Activated CD4-positive, alpha-beta T cell treated with anti-CD3 and anti-CD28 coated beads, Interleukin-2, amount 10 ng/mL, durations not matched to agents 7 days and 5 days (primary cell): ENCODE measurements around the gene ATP12A. TPM values are rescaled to one million over a fixed set of nuclear protein-coding genes. Genes with fewer than 3 reads are reported as not detected.
A peak's percentile ranks its signal among the peaks of the same experiment; 100 is the strongest.

Source experiments
- CTCF ChIA-PET: fragments of 350-600 bp; sonication (Branson Sonifier 250); formaldehyde crosslinking; loops from one replicate; lab custom pipeline; 2021; ENCODE audit warnings: antibody characterized with exemption; lab: Charles Lee
- POLR2A ChIA-PET: fragments of 350-600 bp; sonication (Branson Sonifier 250); formaldehyde crosslinking; loops from one replicate; lab custom pipeline; 2021; ENCODE audit warnings: antibody characterized with exemption; lab: Charles Lee
- DNase-seq: peaks from one replicate; pipeline ENCODE4 v3.0.0-alpha.2; 2020
- H3K27ac Mint-ChIP-seq: one replicate; pipeline ENCODE4 v1.8.0; 2021; ENCODE audit warnings: mild to moderate bottlenecking, moderate library complexity, mixed read lengths
- H3K27me3 Mint-ChIP-seq: one replicate; pipeline ENCODE4 v1.8.0; 2021; ENCODE audit warnings: mixed read lengths
- H3K36me3 Mint-ChIP-seq: one replicate; pipeline ENCODE4 v1.8.0; 2021; ENCODE audit warnings: low read depth, mixed read lengths
- H3K4me1 Mint-ChIP-seq: one replicate; pipeline ENCODE4 v1.8.0; 2021; ENCODE audit warnings: mixed read lengths
- H3K4me3 Mint-ChIP-seq: one replicate; pipeline ENCODE4 v1.8.0; 2021; ENCODE audit warnings: mild to moderate bottlenecking, moderate library complexity, mixed read lengths
- H3K9me3 Mint-ChIP-seq: one replicate; pipeline ENCODE4 v1.8.0; 2021; ENCODE audit warnings: mixed read lengths
- total RNA-seq, 2 experiments: library from RNA; stranded (reverse); gene quantifications; one replicate each; pipeline ENCODE4 v1.2.3, GENCODE V29; 2021

The ATP12A gene
- total RNA-seq, 2 experiments from 2014 or later: 0.27 TPM

- ChIA-PET POLR2A (no interaction called here), CTCF (interaction anchor here (0.5 to 1.7 kb wide), 4 partner anchors 10 to 1326 kb away, joined by 3 to 5 read pairs (median 4); no protein-coding TSS in a partner anchor)
- Mint-ChIP-seq H3K27ac (no peak overlapping the region), H3K9me3 (no peaks in the 10 kb centered on the region), H3K4me3 (no peak overlapping the region), H3K36me3 (no peaks in the 10 kb centered on the region), H3K4me1 (peaks cover 10% of the 10 kb centered on the region), H3K27me3 (peaks cover 12% of the 10 kb centered on the region)
- DNase-seq: no peak
These were observed 11.1 kb upstream of the ATP12A start for GRCh38 chr13:24668955-24669582.

GRCh38 chr13:24670174-24670573, 10.0 kb upstream of the ATP12A start:
- Mint-ChIP-seq H3K27ac (no peak overlapping the region), H3K9me3 (no peaks in the 10 kb centered on the region), H3K27me3 (peaks cover 12% of the 10 kb centered on the region), H3K4me1 (peaks cover 10% of the 10 kb centered on the region), H3K4me3 (no peak overlapping the region), H3K36me3 (no peaks in the 10 kb centered on the region)
- CTCF ChIA-PET: interaction anchor here (1.7 kb wide), 1 partner anchor 11 kb away, joined by 4 read pairs; no protein-coding TSS in a partner anchor
- no peak for DNase-seq
- POLR2A ChIA-PET: no interaction called here

- no peak overlapping the region for H3K4me3 Mint-ChIP-seq
- ChIA-PET POLR2A (no interaction called here), CTCF (interaction anchor here (1.7 kb wide), 1 partner anchor 12 kb away, joined by 4 read pairs; no protein-coding TSS in a partner anchor)
- H3K36me3 Mint-ChIP-seq: no peaks in the 10 kb centered on the region
- peaks cover 12% of the 10 kb centered on the region for H3K27me3 Mint-ChIP-seq
- H3K27ac Mint-ChIP-seq: no peak overlapping the region
- no peak for DNase-seq
- H3K4me1 Mint-ChIP-seq: peaks cover 10% of the 10 kb centered on the region
- no peaks in the 10 kb centered on the region for H3K9me3 Mint-ChIP-seq
These were observed 9.2 kb upstream of the ATP12A start for GRCh38 chr13:24670961-24671381.

- ChIA-PET CTCF (interaction anchor here (0.7 to 1.1 kb wide), 3 partner anchors 9 to 705 kb away, joined by 3 to 4 read pairs (median 4); partner anchors contain the start of gene ATP12A), POLR2A (no interaction called here)
- H3K4me1 Mint-ChIP-seq: peaks cover 10% of the 10 kb centered on the region
- DNase-seq: peak; percentile 29
- H3K27ac Mint-ChIP-seq: no peak overlapping the region
- H3K27me3 Mint-ChIP-seq: peaks cover 12% of the 10 kb centered on the region
- H3K9me3 Mint-ChIP-seq: no peaks in the 10 kb centered on the region
- H3K4me3 Mint-ChIP-seq: no peak overlapping the region
- H3K36me3 Mint-ChIP-seq: no peaks in the 10 kb centered on the region
These were observed 8.7 kb upstream of the ATP12A start for GRCh38 chr13:24671386-24672113.

- peaks cover 13% of the 10 kb centered on the region for H3K27me3 Mint-ChIP-seq
- DNase-seq: no peak
- POLR2A ChIA-PET: no interaction called here
- no peak overlapping the region for H3K27ac Mint-ChIP-seq
- no peak overlapping the region for H3K4me3 Mint-ChIP-seq
- peaks cover 10% of the 10 kb centered on the region for H3K4me1 Mint-ChIP-seq
- no peaks in the 10 kb centered on the region for H3K9me3 Mint-ChIP-seq
- CTCF ChIA-PET: interaction anchor here (0.7 to 1.4 kb wide), 6 partner anchors 8 to 704 kb away, joined by 3 to 5 read pairs (median 4); partner anchors contain the start of gene ATP12A
- no peaks in the 10 kb centered on the region for H3K36me3 Mint-ChIP-seq
These were observed 7.8 kb upstream of the ATP12A start for GRCh38 chr13:24672141-24673132.

- no peak overlapping the region for H3K4me3 Mint-ChIP-seq
- no peaks in the 10 kb centered on the region for H3K9me3 Mint-ChIP-seq
- peaks cover 28% of the 10 kb centered on the region for H3K27me3 Mint-ChIP-seq
- ChIA-PET CTCF (interaction anchor here (0.5 to 1.3 kb wide), 2 partner anchors 9 to 36 kb away, joined by 3 read pairs; no protein-coding TSS in a partner anchor), POLR2A (no interaction called here)
- no peaks in the 10 kb centered on the region for H3K36me3 Mint-ChIP-seq
- no peak overlapping the region for H3K27ac Mint-ChIP-seq
- H3K4me1 Mint-ChIP-seq: peaks cover 10% of the 10 kb centered on the region
- DNase-seq: no peak
These were observed 4.2 kb upstream of the ATP12A start for GRCh38 chr13:24675806-24676570.

GRCh38 chr13:24678151-24678550, 2.1 kb upstream of the ATP12A start:
- H3K36me3 Mint-ChIP-seq: no peaks in the 10 kb centered on the region
- no peak overlapping the region for H3K27ac Mint-ChIP-seq
- H3K4me3 Mint-ChIP-seq: no peak overlapping the region
- no peaks in the 10 kb centered on the region for H3K9me3 Mint-ChIP-seq
- no peak for DNase-seq
- CTCF ChIA-PET: interaction anchor here (0.6 to 1.4 kb wide), 3 partner anchors 8 to 20 kb away, joined by 4 read pairs; no protein-coding TSS in a partner anchor
- POLR2A ChIA-PET: no interaction called here
- H3K27me3 Mint-ChIP-seq: peaks cover 35% of the 10 kb centered on the region
- H3K4me1 Mint-ChIP-seq: peaks cover 5% of the 10 kb centered on the region

- CTCF ChIA-PET: interaction anchor here (1.8 kb wide), 1 partner anchor 8 kb away, joined by 4 read pairs; no protein-coding TSS in a partner anchor
These were observed 522 bp upstream of the ATP12A start for GRCh38 chr13:24679686-24680085.

GRCh38 chr13:24680921-24681604, 855 bp downstream of the ATP12A start:
- ChIA-PET CTCF (interaction anchor here (1.1 to 1.8 kb wide), 2 partner anchors 9 to 27 kb away, joined by 3 to 4 read pairs; no protein-coding TSS in a partner anchor), POLR2A (no interaction called here)
- H3K4me1 Mint-ChIP-seq: peaks cover 32% of the 10 kb centered on the region
- no peak overlapping the region for H3K27ac Mint-ChIP-seq
- no peak overlapping the region for H3K4me3 Mint-ChIP-seq
- H3K9me3 Mint-ChIP-seq: no peaks in the 10 kb centered on the region
- DNase-seq: no peak
- no peaks in the 10 kb centered on the region for H3K36me3 Mint-ChIP-seq
- peaks cover 41% of the 10 kb centered on the region for H3K27me3 Mint-ChIP-seq

More at GRCh38 chr13:24679686-24680085, 522 bp upstream of the ATP12A start:
- no peaks in the 10 kb centered on the region for H3K9me3 Mint-ChIP-seq
- peaks cover 20% of the 10 kb centered on the region for H3K4me1 Mint-ChIP-seq
- POLR2A ChIA-PET: no interaction called here
- H3K36me3 Mint-ChIP-seq: no peaks in the 10 kb centered on the region
- H3K4me3 Mint-ChIP-seq: peak overlapping the region; percentile 32
- H3K27me3 Mint-ChIP-seq: peaks cover 35% of the 10 kb centered on the region
- DNase-seq: no peak
- no peak overlapping the region for H3K27ac Mint-ChIP-seq

GRCh38 chr13:24681930-24682329, 1.7 kb downstream of the ATP12A start:
- H3K36me3 Mint-ChIP-seq: no peaks in the 10 kb centered on the region
- no peaks in the 10 kb centered on the region for H3K9me3 Mint-ChIP-seq
- H3K4me3 Mint-ChIP-seq: no peak overlapping the region
- DNase-seq: no peak
- CTCF ChIA-PET: interaction anchor here (1.7 kb wide), 1 partner anchor 9 kb away, joined by 5 read pairs; no protein-coding TSS in a partner anchor
- peaks cover 43% of the 10 kb centered on the region for H3K27me3 Mint-ChIP-seq
- peak overlapping the region; percentile 10 for H3K27ac Mint-ChIP-seq
- peaks cover 32% of the 10 kb centered on the region for H3K4me1 Mint-ChIP-seq
- POLR2A ChIA-PET: no interaction called here

- no peaks in the 10 kb centered on the region for H3K9me3 Mint-ChIP-seq
- no peak for DNase-seq
- H3K4me1 Mint-ChIP-seq: peaks cover 32% of the 10 kb centered on the region
- no peak overlapping the region for H3K4me3 Mint-ChIP-seq
- ChIA-PET CTCF (interaction anchor here (0.6 to 1.7 kb wide), 5 partner anchors 9 to 583 kb away, joined by 3 to 5 read pairs (median 3); no protein-coding TSS in a partner anchor), POLR2A (no interaction called here)
- H3K27ac Mint-ChIP-seq: no peak overlapping the region
- H3K36me3 Mint-ChIP-seq: no peaks in the 10 kb centered on the region
- H3K27me3 Mint-ChIP-seq: peaks cover 45% of the 10 kb centered on the region
These were observed 2.1 kb downstream of the ATP12A start for GRCh38 chr13:24682353-24682752.
